ENCODE results near the gene ADM2.

DNA sequence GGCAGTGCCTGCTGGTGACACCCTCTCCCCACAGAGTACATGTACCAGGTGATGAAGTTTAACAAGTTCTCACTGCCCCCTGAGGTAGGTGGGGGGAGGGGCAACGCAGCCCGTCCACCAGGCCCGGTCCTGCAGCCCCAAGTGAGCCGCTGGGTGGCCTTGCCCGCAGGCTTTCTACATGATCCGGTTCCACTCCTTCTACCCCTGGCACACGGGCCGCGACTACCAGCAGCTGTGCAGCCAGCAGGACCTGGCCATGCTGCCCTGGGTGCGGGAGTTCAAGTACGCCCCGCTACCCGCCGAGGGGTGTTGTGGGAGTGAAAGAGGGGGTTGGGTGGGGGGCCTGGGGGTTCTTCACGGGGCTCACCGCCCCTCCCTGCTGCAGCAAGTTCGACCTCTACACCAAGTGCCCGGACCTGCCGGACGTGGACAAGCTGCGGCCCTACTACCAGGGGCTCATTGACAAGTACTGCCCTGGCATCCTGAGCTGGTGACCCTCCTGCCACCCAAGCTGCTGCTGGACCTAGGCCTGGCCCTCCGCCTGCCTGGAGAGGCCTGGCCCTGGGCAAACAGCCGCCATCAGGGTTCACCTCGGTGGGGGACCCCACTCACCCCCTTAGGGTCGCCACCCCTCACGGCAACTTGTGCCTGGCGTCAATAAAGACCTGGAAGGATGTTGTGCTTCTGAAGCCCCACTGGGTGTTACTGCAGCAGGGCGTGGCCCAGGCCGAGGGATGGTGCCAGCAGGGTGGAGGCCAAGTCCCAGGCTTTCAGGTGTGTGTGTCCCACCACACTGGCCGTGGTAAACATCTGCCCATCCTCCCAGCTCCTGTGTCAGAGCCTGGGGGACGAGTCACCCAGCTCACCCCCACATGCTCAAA is 8.3 kb downstream of the ADM2 start:
- TF ChIP-seq, protein P1, sequence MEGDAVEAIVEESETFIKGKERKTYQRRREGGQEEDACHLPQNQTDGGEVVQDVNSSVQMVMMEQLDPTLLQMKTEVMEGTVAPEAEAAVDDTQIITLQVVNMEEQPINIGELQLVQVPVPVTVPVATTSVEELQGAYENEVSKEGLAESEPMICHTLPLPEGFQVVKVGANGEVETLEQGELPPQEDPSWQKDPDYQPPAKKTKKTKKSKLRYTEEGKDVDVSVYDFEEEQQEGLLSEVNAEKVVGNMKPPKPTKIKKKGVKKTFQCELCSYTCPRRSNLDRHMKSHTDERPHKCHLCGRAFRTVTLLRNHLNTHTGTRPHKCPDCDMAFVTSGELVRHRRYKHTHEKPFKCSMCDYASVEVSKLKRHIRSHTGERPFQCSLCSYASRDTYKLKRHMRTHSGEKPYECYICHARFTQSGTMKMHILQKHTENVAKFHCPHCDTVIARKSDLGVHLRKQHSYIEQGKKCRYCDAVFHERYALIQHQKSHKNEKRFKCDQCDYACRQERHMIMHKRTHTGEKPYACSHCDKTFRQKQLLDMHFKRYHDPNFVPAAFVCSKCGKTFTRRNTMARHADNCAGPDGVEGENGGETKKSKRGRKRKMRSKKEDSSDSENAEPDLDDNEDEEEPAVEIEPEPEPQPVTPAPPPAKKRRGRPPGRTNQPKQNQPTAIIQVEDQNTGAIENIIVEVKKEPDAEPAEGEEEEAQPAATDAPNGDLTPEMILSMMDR (IDR thresholded peaks at IDR 0.05; ENCODE audit: low read length): no peak
- TF ChIP-seq EZH2 (optimal IDR thresholded peaks at IDR 0.05; ENCODE audit: low read depth, low read length) (no peak), EZH2phosphoT487 (IDR thresholded peaks at IDR 0.05; ENCODE audit: low read length) (no peak)
